Urinary bladder (tissue), 4 donors: ENCODE data around the gene ANTXR2. TPM values are rescaled to one million over a fixed set of nuclear protein-coding genes. Genes with fewer than 3 reads are reported as not detected.

Experiments used
- DNase-seq: peaks from one replicate; pipeline ENCODE4 v3.0.0-alpha.2; 2015; ENCODE audit errors: extremely low spot score
- H3K27ac ChIP-seq: one replicate; pipeline ENCODE4 v1.5.1; 2013; ENCODE audit warnings: low read depth, mild to moderate bottlenecking, moderate library complexity
- H3K36me3 ChIP-seq: one replicate; pipeline ENCODE4 v1.6.1; 2013; ENCODE audit warnings: mild to moderate bottlenecking, moderate library complexity; ENCODE audit not compliant: insufficient read depth
- H3K4me1 ChIP-seq: one replicate; pipeline ENCODE4 v1.6.1; 2013; ENCODE audit warnings: mild to moderate bottlenecking, moderate library complexity; ENCODE audit not compliant: insufficient read depth
- H3K4me3 ChIP-seq: one replicate; pipeline ENCODE4 v1.5.1; 2013; ENCODE audit warnings: low read depth, low read length
- WGBS: extraction: QIAGEN DNeasy Blood & Tissue Kit; methylation state at CpG from one replicate; pipeline ENCODE4 v1.1.7; 2013; 5-methylcytosine and 5-hydroxymethylcytosine counted together
- polyA plus RNA-seq: library from polyadenylated mRNA; stranded (reverse); fragments of 200-250 nt; gene quantifications from one replicate; pipeline ENCODE4 v1.2.3, GENCODE V29; 2013
- total RNA-seq: library from RNA; depleted of rRNA; stranded (reverse); fragments of >200 nt; gene quantifications from one replicate; pipeline ENCODE4 v1.2.3, GENCODE V29; 2014
- donor health status: healthy with polysubstance abuse.
- donor health status: healthy.

The ANTXR2 gene
- total and polyA plus RNA-seq, 2 donors = 133 to 149 TPM

- H3K4me3 ChIP-seq = no peak overlapping the region
- 78% methylated on average over 1 of the region's 1 CpG for WGBS
- H3K36me3 ChIP-seq = no peaks in the 10 kb centered on the region
- no peak for DNase-seq
- H3K27ac ChIP-seq = no peak overlapping the region
- H3K4me1 ChIP-seq = no peaks in the 10 kb centered on the region
Observed at GRCh38 chr4:80099671-80100070, 26.6 kb upstream of the ANTXR2 start.

GRCh38 chr4:80098635-80099034 is 25.6 kb upstream of the ANTXR2 start:
- DNase-seq = no peak
- WGBS = 89% methylated on average over 1 of the region's 1 CpG
- Histone ChIP-seq H3K36me3 (no peaks in the 10 kb centered on the region), H3K4me3 (no peak overlapping the region), H3K27ac (no peak overlapping the region), H3K4me1 (no peaks in the 10 kb centered on the region)

GRCh38 chr4:80097400-80098177 is 24.6 kb upstream of the ANTXR2 start:
- Histone ChIP-seq H3K4me3 (no peak overlapping the region), H3K36me3 (no peaks in the 10 kb centered on the region), H3K27ac (no peak overlapping the region), H3K4me1 (no peaks in the 10 kb centered on the region)
- peak; percentile 40 for DNase-seq
- WGBS = 12% methylated on average over 4 of the region's 4 CpGs

- no peak for DNase-seq
- H3K4me1 ChIP-seq = no peaks in the 10 kb centered on the region
- H3K27ac ChIP-seq = no peak overlapping the region
- no peaks in the 10 kb centered on the region for H3K36me3 ChIP-seq
- WGBS = 80% methylated on average over 4 of the region's 4 CpGs
- no peak overlapping the region for H3K4me3 ChIP-seq
Observed at GRCh38 chr4:80096175-80096850, 23.3 kb upstream of the ANTXR2 start.

DNA sequence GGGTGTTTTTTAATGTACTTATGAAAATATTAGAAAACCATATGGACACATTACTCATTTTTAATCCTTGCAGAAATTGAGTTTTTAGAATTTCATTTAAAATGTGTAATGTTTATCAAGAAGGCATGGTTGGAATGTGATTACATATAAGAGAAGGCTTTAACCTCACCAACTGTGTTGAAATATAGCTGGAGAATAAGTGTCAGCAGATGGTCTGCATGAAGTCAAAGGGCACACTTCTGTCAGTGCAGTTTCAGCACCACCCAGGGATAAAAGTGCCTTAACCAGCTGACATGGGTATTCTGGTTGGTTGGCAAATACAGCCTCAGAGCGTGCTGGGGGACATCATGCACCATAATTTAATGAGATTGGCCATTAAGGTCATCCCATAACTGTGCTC is 21.2 kb upstream of the ANTXR2 start:
- 81% methylated on average over 1 of the region's 1 CpG for WGBS
- Histone ChIP-seq H3K36me3 (no peaks in the 10 kb centered on the region), H3K4me3 (no peak overlapping the region), H3K4me1 (no peaks in the 10 kb centered on the region), H3K27ac (no peak overlapping the region)
- DNase-seq = no peak

- 72% methylated on average over 3 of the region's 3 CpGs for WGBS
- Histone ChIP-seq H3K27ac (no peak overlapping the region), H3K4me3 (no peak overlapping the region), H3K36me3 (no peaks in the 10 kb centered on the region), H3K4me1 (no peaks in the 10 kb centered on the region)
- no peak for DNase-seq
Observed at GRCh38 chr4:80093563-80093962, 20.5 kb upstream of the ANTXR2 start.

- WGBS = 98% methylated on average over 1 of the region's 1 CpG
- no peak for DNase-seq
- H3K4me3 ChIP-seq = no peak overlapping the region
- no peaks in the 10 kb centered on the region for H3K36me3 ChIP-seq
- no peaks in the 10 kb centered on the region for H3K4me1 ChIP-seq
- no peak overlapping the region for H3K27ac ChIP-seq
Observed at GRCh38 chr4:80092847-80093246, 19.8 kb upstream of the ANTXR2 start.

DNA sequence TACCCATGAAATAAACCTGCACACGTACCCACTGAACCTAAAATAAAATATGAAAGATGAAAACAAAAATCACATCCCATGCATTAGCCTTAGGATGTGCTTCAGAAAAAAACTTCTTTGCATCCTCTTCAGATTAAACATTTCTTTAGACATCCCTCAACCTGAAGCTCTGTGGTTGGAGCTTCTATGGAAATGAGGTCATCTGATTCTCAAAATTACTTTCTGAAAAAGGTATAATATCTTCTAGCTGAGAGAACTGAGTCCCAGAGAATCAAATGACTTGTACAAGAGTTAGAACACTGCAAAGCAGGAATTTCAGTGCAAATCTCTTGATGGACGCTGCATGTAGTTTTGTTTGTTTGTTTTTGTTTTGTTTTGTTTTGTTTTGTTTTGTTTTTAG is 19.1 kb upstream of the ANTXR2 start:
- Histone ChIP-seq H3K4me1 (no peaks in the 10 kb centered on the region), H3K27ac (no peak overlapping the region), H3K4me3 (no peak overlapping the region), H3K36me3 (no peaks in the 10 kb centered on the region)
- WGBS = 94% methylated on average over 2 of the region's 2 CpGs
- no peak for DNase-seq

- WGBS = 96% methylated on average over 2 of the region's 2 CpGs
Observed at GRCh38 chr4:80091688-80092087, 18.7 kb upstream of the ANTXR2 start.

DNA sequence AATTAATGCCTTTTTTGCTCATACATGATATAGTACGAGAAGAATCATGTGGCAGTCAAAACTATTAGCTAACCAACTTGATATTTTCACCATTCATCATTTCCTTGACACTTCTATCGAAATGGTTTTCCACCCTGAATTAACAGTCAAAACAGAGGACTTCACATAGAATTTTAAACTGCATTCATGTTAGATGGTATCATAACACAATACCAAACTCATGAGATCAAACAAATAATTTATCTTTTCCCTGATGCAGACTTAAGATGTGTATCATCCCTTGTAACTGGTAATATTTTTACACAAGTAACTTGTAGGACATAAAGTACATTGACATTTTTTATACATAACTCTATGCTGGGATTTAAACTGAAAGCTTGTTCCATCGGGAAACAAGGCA is 18.2 kb upstream of the ANTXR2 start:
- H3K4me1 ChIP-seq = no peaks in the 10 kb centered on the region
- WGBS = 80% methylated on average over 3 of the region's 3 CpGs
- no peak overlapping the region for H3K27ac ChIP-seq
- H3K36me3 ChIP-seq = no peaks in the 10 kb centered on the region
- H3K4me3 ChIP-seq = no peak overlapping the region
- DNase-seq = no peak

More at GRCh38 chr4:80091688-80092087, 18.7 kb upstream of the ANTXR2 start:
- no peak overlapping the region for H3K27ac ChIP-seq
- H3K4me3 ChIP-seq = no peak overlapping the region
- no peaks in the 10 kb centered on the region for H3K36me3 ChIP-seq
- DNase-seq = no peak
- no peaks in the 10 kb centered on the region for H3K4me1 ChIP-seq

DNA sequence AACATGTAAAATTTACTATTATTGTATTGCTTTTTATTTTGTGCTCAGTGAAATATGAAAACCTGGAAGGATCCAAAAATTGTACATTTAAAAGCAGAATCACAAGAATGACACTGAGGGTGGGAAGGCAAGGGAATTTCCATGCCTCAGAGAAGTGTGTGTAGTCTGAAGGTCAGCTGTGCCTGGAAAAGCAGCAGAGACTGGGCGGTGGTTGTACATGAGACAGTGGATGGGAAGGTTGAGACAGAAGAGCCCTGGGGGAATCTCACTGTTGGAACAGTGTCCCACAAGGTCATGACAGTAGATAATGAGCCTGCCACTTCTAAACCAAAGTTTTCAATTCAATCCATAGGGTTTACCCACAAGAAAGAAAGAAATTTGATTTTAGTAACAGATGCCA is 17.1 kb upstream of the ANTXR2 start:
- no peaks in the 10 kb centered on the region for H3K36me3 ChIP-seq
- DNase-seq = no peak
- 90% methylated on average over 1 of the region's 1 CpG for WGBS
- H3K4me1 ChIP-seq = no peaks in the 10 kb centered on the region
- H3K4me3 ChIP-seq = no peak overlapping the region
- no peak overlapping the region for H3K27ac ChIP-seq

DNA sequence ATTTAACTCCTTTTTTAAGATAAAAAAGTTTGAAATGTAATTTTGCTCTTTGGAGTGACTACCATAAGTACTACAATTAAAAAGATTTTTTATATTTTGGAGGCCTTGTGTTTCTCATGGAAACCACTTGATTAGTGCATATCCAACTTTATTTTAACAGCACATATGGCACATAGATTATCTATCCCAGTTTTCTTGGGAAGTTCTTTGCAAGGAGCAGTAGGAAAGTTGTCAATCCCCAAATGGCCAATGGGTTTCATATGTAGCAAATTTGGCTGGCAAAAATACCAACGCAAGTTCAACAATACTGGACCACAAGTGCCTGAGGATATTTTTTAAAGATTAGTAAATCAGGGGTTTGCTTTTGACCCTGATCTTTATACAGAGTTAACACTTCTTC is 15.4 kb upstream of the ANTXR2 start:
- no peak for DNase-seq
- Histone ChIP-seq H3K4me1 (no peaks in the 10 kb centered on the region), H3K36me3 (no peaks in the 10 kb centered on the region), H3K4me3 (no peak overlapping the region), H3K27ac (no peak overlapping the region)
- WGBS = 99% methylated on average over 1 of the region's 1 CpG

GRCh38 chr4:80086296-80086695 is 13.3 kb upstream of the ANTXR2 start:
- H3K4me1 ChIP-seq = no peaks in the 10 kb centered on the region
- WGBS = 83% methylated on average over 5 of the region's 5 CpGs
- H3K27ac ChIP-seq = no peak overlapping the region
- no peak for DNase-seq
- no peak overlapping the region for H3K4me3 ChIP-seq
- H3K36me3 ChIP-seq = no peaks in the 10 kb centered on the region

- no peak for DNase-seq
- H3K4me1 ChIP-seq = no peaks in the 10 kb centered on the region
- no peak overlapping the region for H3K27ac ChIP-seq
- WGBS = 95% methylated on average over 3 of the region's 3 CpGs
- no peak overlapping the region for H3K4me3 ChIP-seq
- no peaks in the 10 kb centered on the region for H3K36me3 ChIP-seq
Observed at GRCh38 chr4:80085081-80085480, 12.1 kb upstream of the ANTXR2 start.
